ENCODE data around the gene GMDS. TPM values are rescaled to one million over a fixed set of nuclear protein-coding genes. Genes with fewer than 3 reads are reported as not detected.

Gene GMDS
- polyA plus RNA-seq, 4 donors: 63.3 to 87.8 (median 71.6) TPM

DNA sequence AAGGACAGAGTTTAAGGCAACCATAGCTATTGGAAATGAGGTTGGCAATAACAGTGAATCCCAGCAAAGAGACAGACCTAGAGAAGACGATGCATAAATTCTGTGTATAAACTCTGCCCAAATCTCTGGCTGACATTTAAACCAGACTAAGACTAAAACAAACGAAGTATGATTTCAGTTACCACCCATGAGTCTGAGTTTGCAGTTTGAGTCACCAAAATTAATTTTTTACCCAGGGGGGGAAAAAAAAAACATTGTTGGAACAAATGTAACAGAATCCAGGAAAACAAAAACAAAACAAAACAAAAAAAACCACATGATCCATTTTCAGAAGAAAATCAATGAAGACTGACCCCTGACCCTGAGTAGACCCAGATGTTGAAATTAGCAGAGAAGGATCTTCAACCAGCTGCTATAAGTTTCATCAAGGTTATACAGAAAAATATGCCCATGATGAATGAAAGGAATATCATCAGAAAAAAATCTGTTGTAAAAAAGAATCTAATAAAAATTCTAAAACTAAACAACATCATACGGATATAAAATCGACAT lies 190.8 kb downstream of the GMDS start:
- DNase-seq (ENCODE audit: low read depth in 4 of 4, low spot score in 2 of 4): no peak

DNA sequence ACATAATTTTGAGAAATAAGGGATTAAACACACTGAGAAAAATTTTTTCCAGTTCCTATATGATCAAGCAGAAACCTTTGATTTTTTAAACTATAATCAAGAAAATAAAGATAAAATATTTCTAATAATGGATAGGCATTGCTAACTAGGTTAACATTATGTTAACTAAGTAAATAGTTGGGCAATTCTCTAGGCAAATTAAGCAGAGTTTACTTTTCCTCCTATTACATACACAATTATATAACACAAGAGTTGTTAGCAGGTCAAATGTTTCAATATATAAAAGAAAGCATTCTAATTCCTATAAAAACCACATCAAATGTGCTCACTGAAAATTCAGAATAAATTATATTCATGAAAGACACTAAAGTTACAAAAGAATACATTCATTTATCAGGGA lies 191.7 kb downstream of the GMDS start:
- no peak for DNase-seq (ENCODE audit: low read depth in 4 of 4, low spot score in 2 of 4)

DNA sequence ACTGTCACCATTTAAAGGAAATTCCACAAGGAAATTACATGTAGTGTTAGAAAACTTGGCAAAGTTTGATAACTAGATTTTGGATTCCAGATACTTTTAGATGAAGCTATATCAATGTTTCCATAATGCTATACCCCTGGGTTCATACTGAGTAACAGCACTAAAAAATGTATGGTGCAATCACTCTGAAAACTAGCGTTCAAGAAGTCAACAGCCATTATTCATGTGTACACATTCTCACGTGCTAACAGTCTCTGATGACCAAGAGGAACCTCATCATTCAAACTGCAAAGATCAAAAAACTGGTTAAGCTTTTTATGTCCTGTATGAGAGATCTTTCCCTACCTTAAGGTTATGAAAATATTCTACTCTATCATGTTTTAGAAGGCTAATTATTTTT lies 197.6 kb downstream of the GMDS start:
- DNase-seq (ENCODE audit: low read depth in 4 of 4, low spot score in 2 of 4): no peak

DNA sequence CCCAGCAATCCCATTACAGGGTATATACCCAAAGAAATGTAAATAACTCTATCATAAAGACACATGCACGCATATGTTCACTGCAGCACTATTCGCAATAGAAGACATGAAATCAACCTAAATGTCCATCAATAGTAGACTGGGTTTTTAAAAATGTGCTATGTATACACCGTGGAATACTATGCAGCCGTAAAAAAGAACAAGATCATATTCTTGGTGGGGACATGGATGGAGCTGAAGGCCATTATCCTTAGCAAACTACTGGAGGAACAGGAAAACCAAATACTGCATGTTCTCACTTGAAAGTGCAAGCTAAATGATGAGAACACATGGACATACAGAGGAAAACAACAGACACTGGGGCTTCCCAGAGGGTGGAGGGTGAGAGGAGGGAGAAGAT lies 201.2 kb downstream of the GMDS start:
- no peak for DNase-seq (ENCODE audit: low read depth in 4 of 4, low spot score in 2 of 4)

DNA sequence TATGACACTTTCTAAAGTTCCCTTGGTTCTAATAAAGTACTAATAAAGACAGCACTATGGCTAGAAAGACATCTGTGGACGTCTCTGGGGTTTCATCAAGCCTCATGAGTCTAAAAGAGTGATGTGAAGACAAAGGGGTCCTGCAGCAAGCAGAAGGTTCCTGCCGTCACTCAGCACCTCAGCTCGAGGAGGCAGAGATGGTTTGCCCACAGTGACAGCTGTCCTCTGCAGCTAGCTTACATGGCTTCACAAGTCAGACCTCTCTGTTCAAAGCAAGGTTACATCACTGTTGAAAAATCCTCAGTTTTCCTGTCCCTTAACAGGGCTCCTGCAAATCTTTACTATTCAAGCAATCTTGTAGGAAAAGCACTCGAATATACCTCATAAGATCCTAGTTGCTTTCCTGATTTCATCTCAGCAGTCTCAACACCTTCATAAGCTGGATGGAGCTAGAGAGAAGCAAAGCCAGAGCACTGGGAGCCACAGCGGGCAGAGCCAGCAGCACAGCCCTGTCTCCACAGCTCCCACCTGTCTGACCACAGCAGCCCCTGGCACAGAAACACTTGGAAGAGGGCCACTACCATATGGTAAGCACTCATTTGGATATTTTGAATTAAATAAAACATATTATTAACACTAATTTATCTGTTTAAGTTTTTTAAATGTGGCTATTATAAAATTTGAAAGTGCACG lies 202.3 kb downstream of the GMDS start:
- no peak for DNase-seq (ENCODE audit: low read depth in 4 of 4, low spot score in 2 of 4)

DNA sequence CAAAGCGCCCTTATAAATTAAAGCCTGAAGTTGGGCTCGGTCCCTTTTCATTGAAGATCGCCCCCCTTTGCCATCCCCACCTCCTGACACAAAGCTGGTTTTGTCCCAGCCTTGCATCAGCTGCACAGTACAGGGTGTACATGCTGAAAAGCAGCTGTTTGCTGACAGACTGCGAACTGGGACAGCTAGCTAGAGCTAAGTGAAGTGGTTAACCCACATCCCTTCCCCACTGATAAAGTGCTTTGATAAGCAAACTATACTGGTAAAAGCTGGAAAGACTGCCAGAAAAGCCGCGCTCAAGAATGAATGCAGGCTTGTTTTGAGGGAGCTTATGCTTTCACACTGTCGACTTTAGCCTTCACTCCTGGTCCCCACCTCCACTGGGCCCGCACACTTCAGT lies 207.3 kb downstream of the GMDS start:
- no peak for DNase-seq (ENCODE audit: low read depth in 4 of 4, low spot score in 2 of 4)

DNA sequence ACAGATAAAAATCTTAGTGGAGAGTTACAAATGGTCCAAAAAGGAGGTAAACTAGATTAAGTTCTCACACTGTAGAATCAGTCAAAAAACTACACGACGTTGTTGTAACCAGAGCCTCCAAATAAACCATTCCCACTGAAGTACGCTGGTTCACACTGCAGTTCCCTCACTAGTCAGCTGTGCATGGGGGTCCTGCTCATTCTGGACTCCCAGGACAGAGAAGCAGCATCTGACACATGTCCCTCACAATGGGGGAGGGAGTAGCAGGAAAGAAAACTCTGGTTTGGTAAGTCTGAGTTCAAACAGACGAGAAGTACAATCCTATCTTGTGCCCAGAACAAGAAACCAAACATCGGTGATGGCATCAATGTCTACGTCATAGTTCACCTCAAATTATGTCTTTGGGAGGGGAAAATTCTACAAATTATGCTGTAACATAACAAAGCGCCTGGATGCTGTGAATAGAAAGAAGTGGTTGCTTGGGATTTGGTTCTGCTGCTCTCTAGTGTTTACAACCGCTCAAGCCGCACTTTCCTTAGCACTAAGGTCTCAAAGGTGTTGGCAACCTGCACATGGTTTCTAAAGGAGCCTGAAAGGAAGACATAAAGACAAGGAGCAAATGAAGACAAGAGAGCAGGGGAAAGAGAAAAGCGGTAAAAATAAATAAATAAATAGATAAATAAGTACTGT lies 208.0 kb downstream of the GMDS start:
- DNase-seq (ENCODE audit: low read depth in 4 of 4, low spot score in 2 of 4): no peak

DNA sequence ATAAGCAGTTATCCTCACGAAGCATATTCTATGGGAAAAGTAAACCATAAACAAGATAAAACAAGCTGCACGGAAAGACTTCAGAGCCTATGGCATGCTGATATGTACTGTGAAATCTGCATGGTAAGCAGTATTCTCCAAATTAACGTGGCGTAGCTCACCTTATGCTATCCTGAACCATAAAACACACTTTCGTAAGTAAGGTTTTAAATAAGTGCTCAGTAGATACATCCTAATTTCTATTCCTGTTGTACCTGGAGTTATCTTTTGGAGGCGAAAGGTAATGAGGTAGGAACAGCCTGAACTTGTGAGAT lies 208.7 kb downstream of the GMDS start:
- DNase-seq (ENCODE audit: low read depth in 4 of 4, low spot score in 2 of 4): no peak

DNA sequence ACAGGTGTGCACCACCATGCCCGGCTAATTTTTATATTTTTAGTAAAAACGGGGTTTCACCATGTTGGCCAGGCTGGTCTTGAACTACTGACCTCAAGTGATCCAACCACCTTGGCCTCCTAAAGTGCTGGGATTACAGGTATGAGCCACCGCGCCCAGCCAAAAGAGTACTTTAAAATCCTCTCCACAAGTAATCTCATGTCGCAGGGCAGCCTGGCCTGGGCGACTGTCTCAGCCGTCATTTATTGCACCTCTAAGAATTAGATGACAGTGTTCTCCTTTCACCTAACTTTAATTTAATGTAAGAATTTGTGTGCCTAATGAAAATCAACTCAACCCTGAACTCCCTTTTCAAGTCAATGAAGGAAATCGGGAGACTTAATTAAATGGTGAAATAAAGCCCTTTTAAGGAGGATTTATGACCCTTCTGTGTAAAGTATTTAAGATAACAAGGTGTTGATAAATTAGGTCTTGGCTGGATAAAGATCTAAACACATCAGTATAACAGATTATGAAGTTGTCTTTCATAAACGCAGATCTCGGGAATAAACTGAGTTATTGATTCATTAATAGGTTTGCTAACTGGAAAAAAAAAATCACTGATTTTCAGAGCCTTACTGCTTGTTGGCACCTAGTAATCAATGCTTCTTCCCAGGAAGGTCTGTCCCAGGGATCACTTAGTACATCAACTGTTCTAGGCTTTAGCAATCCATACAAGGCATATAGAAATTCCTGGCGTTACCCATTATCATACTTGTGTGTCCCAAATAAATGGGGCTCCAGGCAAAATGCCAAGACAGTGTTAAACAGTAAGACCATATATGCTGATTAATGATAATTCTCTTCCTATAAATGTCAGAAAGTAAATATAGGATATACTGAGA lies 209.3 kb downstream of the GMDS start:
- DNase-seq (ENCODE audit: low read depth in 4 of 4, low spot score in 2 of 4): no peak

DNA sequence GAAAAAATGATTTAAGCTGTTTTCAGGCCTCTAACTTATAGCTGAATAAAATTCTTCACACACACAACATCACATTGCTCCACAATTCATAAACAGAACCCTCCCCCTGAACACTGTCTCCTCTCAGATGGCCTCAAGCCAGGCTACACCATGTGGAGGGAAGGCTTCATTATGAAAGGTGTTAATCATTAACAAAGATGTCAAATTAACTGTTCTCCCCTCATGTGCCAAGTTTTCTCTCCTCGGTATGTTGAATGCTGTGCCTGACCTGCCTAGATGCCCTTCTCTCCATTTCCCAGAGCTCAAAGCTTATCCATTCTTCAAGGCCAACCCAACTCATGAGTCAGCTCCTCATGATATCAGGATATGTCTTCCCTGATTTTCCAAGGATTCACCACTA lies 210.4 kb downstream of the GMDS start:
- DNase-seq (ENCODE audit: low read depth in 4 of 4, low spot score in 2 of 4): no peak

DNA sequence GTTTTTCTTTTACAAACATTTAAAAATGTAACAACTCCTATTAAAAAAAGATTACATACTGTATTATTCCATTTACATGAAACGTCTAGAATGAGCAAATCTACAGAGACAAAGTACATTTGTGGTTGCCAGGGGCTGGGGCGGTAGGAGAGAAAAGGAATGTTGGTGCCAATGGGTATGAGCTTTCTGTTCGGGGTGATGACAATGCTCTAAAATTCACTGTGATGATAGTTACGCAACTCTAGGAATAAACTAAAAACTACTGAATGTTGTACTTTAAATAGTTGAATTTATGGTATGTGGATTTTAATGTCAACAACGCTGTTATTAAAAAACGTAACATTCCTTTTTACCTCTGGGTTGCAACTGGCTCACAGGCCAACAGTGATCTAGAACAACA lies 211.1 kb downstream of the GMDS start:
- no peak for DNase-seq (ENCODE audit: low read depth in 4 of 4, low spot score in 2 of 4)

DNA sequence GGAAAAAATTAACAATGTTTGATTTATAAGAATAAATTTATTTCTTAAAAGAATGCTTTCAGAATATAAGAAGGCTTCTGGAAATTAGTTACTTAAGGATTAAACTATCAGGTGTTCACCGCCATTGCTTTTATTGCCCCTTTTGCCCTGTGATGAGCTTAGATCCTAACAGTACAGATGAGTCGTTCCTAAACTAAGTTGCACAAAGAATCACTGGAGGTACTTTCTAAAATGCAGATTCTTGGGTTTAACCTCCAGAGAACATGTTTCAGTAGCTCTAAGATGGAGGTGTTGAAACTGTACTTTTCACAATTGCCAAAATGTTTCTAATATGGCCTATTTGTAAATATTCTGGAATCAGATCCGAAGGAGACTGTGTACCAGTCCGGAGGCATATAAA lies 211.9 kb downstream of the GMDS start:
- DNase-seq (ENCODE audit: low read depth in 4 of 4, low spot score in 2 of 4): no peak

DNA sequence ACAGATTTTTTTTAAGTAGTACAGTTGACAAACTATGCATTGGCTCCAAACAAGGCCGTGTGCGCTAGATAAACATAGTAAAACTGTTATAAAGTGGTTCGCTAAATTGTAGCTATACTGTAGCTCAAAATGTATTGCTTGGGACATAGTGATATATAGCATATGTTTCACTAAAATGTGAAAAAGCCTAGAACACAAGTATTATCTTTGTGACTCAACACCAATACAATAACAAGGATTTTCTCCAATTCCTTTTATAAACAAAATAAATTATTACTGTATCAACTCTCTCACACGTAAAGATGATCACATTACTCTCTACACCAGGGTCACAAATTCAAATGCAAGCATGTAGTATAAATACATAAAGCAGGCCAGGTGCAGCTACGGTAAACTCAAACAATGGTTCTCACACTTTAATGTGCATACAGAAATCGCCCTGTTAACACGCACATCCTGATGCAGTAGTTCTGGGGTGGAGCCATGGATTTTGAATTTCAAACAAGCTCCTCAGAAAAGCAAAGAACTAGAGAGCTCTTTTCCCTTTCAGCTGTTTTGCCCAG lies 214.6 kb downstream of the GMDS start:
- DNase-seq (ENCODE audit: low read depth in 4 of 4, low spot score in 2 of 4): no peak

DNA sequence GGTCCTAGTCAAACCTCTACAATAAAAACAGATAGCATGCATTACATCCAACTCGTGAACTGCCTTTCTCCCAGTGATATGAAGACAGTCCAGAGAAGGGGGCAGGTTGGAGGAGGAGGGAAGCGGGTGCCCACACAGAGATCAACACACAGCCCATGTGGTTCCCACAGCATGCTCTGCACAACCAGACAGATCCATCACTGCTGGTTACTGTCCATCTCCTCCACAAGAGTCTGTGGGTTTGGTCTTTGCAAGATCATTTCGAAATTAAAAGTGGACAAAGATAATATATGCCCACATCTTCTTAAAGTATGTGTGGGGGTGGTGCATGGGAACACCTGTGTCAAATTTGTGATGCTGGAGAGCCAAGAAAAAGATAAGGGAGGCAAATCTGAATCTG lies 215.5 kb downstream of the GMDS start:
- no peak for DNase-seq (ENCODE audit: low read depth in 4 of 4, low spot score in 2 of 4)

DNA sequence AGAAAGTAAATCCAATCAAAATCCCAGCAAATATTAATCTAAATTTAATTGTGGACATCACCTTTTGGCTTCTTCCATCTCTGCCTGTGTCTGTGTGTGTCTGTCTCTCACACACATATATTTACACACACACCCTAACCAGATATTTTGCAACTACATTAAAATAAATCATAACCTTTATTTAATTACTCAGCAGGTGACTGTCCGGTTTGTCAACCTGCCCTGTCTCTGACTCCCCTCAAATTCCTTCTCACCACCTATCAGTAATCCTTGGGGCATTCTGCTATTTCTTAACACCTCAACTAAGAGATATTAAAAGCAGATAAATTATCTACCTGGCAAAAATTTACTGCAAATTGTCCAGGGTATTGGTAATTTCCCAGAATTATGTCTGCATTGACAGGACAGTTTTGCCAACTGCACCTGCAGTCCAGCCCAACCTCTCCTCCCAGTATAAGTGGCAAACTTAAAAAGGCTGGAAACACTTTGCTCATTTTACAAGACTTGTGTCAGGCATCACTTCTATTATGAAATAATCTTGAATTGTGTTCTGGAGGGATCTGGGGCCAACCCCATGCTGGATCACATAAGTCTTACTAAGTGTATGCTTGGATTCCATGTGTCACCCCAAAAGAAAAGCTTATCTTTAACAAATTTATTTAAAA lies 216.1 kb downstream of the GMDS start:
- DNase-seq (ENCODE audit: low read depth in 4 of 4, low spot score in 2 of 4): no peak

DNA sequence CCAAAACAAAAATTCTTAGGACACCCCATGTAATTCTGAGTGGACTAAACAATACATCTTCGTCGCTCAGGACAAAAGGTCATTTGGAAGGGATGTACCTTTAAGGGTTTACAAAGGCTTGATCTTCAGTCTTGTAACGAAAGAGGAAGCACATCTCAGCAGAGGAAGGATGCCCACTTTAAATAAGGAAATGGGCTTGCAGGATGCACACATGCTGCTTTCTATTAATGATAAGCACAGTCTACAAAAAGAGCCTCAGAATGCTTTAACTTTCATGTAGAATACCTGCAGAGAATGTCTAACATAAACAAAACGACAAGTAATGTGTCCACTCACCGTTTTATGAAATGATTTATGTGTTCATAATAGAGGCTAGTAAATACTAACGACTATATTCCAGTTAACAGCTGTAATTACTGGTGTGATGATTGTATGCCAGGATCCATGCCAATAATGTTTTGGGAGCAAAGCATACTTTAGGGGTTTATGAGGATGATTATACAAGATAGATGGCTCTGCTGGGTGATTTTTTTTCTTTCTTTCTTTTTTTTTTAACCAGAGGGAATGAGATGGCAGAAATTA lies 216.9 kb downstream of the GMDS start:
- DNase-seq (ENCODE audit: low read depth in 4 of 4, low spot score in 2 of 4): no peak

DNA sequence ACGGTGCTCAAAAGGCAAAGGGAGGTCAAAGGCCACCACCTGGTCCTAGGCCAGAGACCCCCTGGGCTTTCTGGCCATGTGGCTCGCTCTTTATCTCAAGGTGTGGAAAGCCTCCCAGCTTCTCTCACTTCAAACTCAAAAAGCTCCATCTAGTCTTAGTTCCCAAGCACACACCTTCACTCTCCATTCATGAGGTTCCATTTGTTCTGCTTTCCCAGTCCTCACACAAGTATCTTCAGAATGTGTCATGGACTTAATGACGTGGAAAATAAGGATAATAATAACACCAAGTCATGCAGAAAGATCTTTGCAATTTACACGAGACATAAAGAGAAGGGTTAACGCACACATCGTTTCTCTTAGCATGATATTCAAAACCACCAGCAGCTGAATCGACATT lies 219.3 kb downstream of the GMDS start:
- no peak for DNase-seq (ENCODE audit: low read depth in 4 of 4, low spot score in 2 of 4)

DNA sequence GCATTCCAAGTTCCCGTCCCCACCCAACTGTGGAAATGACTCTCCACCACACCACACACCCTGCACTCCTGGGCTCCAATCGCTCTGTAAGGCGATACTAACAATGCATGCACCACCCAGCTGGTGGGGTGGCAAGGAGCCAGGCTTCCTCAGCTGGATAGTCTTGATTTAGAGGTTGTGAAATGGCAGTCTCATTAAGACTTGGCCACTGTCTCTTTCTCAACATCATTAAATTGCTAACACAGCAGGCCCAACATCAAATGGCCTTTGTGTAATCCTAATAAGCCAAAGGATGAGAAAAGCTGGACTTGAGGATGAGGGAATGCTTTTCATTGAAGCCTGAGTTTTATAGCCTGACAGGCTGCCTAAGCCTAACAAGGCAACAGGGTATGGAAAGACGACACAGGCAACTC lies 223.7 kb downstream of the GMDS start:
- DNase-seq (ENCODE audit: low read depth in 4 of 4, low spot score in 2 of 4): no peak

DNA sequence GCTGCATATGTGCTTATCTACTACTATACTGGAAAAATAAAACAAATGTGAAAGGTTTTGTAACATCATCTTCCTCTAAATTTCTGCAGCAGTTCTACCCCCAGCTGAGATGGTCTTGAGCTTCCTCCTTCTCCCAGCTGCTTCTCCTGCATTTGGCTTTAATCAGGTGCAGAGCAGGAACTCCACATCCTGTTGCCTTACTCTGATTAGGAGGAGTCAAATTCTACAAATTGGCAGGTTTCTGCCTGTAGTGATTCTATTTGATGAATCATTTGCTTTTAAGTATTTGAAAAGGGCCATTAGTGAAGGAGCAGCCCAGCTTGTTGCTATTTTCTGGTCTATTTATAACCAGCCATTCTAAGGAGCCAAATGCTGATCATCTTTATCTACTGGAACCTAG lies 224.5 kb downstream of the GMDS start:
- DNase-seq (ENCODE audit: low read depth in 4 of 4, low spot score in 2 of 4): no peak

DNA sequence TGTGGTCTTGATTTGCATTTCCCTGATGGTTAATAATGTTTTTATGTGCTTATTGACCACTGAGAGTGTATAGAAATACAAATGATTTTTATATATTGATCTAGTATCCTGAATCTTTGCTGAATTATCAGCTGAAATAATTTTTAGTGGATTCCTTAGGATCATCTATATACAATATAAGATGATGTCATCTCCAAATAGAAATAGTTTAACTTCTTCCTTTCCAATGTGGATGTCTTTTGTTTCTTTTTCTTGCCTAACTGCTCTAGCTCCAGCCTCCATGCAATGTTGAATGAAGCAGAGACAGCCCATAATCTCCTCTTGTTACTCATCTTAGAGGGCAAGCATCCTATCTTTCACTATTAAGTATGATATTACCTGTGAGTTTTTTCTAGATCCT lies 226.4 kb downstream of the GMDS start:
- no peak for DNase-seq (ENCODE audit: low read depth in 4 of 4, low spot score in 2 of 4)

All from left renal cortex interstitium (tissue), 4 donors.